OCI-LY1 (cell line): ENCODE results near the gene CDKAL1.

Experiments
- CTCF ChIP-seq: fragments of 200-600 bp; sonication (generic), shearing (Covaris generic); IDR thresholded peaks from 2 replicates; pipeline ENCODE4 v1.5.1; 2017; ENCODE audit warnings: mild to moderate bottlenecking, antibody characterized with exemption, low read length, moderate library complexity, mixed read lengths
- EZH2 ChIP-seq: fragments of 200-600 bp; sonication (generic), shearing (Covaris generic); IDR thresholded peaks from 2 replicates; pipeline ENCODE4 v1.8.0; 2017; ENCODE audit warnings: borderline replicate concordance, mixed run types, mild to moderate bottlenecking, antibody characterized with exemption, low read length, moderate library complexity, mixed read lengths

GRCh38 chr6:21204951-21205350 lies 670.7 kb downstream of the CDKAL1 start:
- TF ChIP-seq CTCF (no peak), EZH2 (no peak)
